OCI-LY7 (cell line): ENCODE measurements around the gene HARBI1. TPM values are rescaled to one million over a fixed set of nuclear protein-coding genes. Genes with fewer than 3 reads are reported as not detected.

Source experiments
- BruUV-seq: library from RNA; stranded (reverse); fragments of 400-500 nt; replicated peaks from 2 replicates; lab custom pipeline; 2021; lab: Mats Ljungman, UMichigan
- CTCF ChIA-PET: fragments of 300-600 bp; sonication (Branson Sonifier 250); formaldehyde crosslinking; loops from one replicate; lab custom pipeline; 2022; ENCODE audit warnings: antibody characterized with exemption; ENCODE audit not compliant: unreplicated experiment; lab: Charles Lee
- POLR2A ChIA-PET: fragments of 300-600 bp; sonication (Branson Sonifier 250); formaldehyde crosslinking; loops from one replicate; lab custom pipeline; 2022; ENCODE audit warnings: antibody characterized with exemption; lab: Charles Lee
- DNase-seq: peaks from one replicate; pipeline ENCODE4 v3.0.0-alpha.2; 2015; ENCODE audit warnings: low spot score
- H2AFZ ChIP-seq: fragments of 200-600 bp; sonication (generic), shearing (Covaris generic); 2 replicates; pipeline ENCODE4 v1.6.1; 2014; ENCODE audit warnings: mild to moderate bottlenecking, antibody characterized with exemption, low read length, moderate library complexity
- H3K27ac ChIP-seq: fragments of 200-600 bp; sonication (generic); 2 replicates; pipeline ENCODE4 v1.5.1; 2014; ENCODE audit warnings: mixed run types, low read depth, mild to moderate bottlenecking, moderate library complexity, low read length, inconsistent platforms; ENCODE audit not compliant: poor library complexity, severe bottlenecking
- H3K36me3 ChIP-seq: fragments of 200-600 bp; sonication (generic); 2 replicates; pipeline ENCODE4 v1.6.1; 2014; ENCODE audit warnings: mild to moderate bottlenecking, antibody characterized with exemption, low read length, moderate library complexity, mixed read lengths; ENCODE audit not compliant: insufficient read depth
- H3K4me1 ChIP-seq: fragments of 200-600 bp; sonication (generic); 2 replicates; pipeline ENCODE4 v1.5.1; 2014; ENCODE audit warnings: mild to moderate bottlenecking, low read length; ENCODE audit not compliant: insufficient read depth, poor library complexity, severe bottlenecking
- H3K4me2 ChIP-seq: fragments of 200-600 bp; sonication (generic); 2 replicates; pipeline ENCODE4 v1.6.1; 2014; ENCODE audit warnings: mild to moderate bottlenecking, low read length
- H3K4me3 ChIP-seq: fragments of 200-600 bp; sonication (generic); 2 replicates; pipeline ENCODE4 v1.5.1; 2014; ENCODE audit warnings: mild to moderate bottlenecking, low read depth, low read length; ENCODE audit not compliant: poor library complexity, severe bottlenecking
- H3K79me2 ChIP-seq: fragments of 200-600 bp; sonication (generic); 2 replicates; pipeline ENCODE4 v1.6.1; 2016; ENCODE audit warnings: low read depth, mild to moderate bottlenecking, low read length, moderate library complexity, mixed read lengths; ENCODE audit not compliant: insufficient read depth
- H3K9me2 ChIP-seq: fragments of 200-600 bp; sonication (generic); 2 replicates; pipeline ENCODE4 v1.6.1; 2016; ENCODE audit warnings: mild to moderate bottlenecking, low read length, mixed read lengths; ENCODE audit not compliant: insufficient read depth
- H3K9me3 ChIP-seq: fragments of 200-600 bp; sonication (generic); 2 replicates; pipeline ENCODE4 v1.6.1; 2014; ENCODE audit warnings: mild to moderate bottlenecking, mixed run types, low read length, mixed read lengths
- H4K20me1 ChIP-seq: fragments of 200-600 bp; sonication (generic); 2 replicates; pipeline ENCODE4 v1.6.1; 2014; ENCODE audit warnings: mild to moderate bottlenecking, antibody characterized with exemption, low read length, moderate library complexity, mixed read lengths; ENCODE audit not compliant: insufficient read depth
- EZH2phosphoT487 ChIP-seq: fragments of 200-600 bp; sonication (generic); IDR thresholded peaks from 2 replicates; pipeline ENCODE4 v1.6.1; 2018; ENCODE audit warnings: low read depth, borderline replicate concordance, mild to moderate bottlenecking, mixed run types, antibody characterized with exemption, low read length, moderate library complexity, mixed read lengths
- intact Hi-C: fragments of 100-400 bp; cut with micrococcal nuclease; formaldehyde crosslinking; loops from one replicate; pipeline ENCODE4 v1.10.0; 2022; ENCODE audit not compliant: unreplicated experiment
- total RNA-seq, 2 experiments: library from RNA; depleted of rRNA in 1 of 2; stranded (reverse); fragments of >200 nt in 1 of 2; shearing (Covaris generic) in 1 of 2; gene quantifications; 2 replicates each; pipeline ENCODE4 v1.2.3, GENCODE V29; 2014 to 2022
- TF ChIP-seq, protein P1 (sequence below): fragments of 200-600 bp; sonication (generic); conservative IDR thresholded peaks from 2 replicates; pipeline ENCODE4 v1.5.1; 2014; ENCODE audit warnings: mild to moderate bottlenecking, antibody characterized with exemption, low read length, moderate library complexity, mixed read lengths

Gene HARBI1
- total RNA-seq, 2 experiments from 2014 or later, result 4.8 to 8.4 TPM

DNA sequence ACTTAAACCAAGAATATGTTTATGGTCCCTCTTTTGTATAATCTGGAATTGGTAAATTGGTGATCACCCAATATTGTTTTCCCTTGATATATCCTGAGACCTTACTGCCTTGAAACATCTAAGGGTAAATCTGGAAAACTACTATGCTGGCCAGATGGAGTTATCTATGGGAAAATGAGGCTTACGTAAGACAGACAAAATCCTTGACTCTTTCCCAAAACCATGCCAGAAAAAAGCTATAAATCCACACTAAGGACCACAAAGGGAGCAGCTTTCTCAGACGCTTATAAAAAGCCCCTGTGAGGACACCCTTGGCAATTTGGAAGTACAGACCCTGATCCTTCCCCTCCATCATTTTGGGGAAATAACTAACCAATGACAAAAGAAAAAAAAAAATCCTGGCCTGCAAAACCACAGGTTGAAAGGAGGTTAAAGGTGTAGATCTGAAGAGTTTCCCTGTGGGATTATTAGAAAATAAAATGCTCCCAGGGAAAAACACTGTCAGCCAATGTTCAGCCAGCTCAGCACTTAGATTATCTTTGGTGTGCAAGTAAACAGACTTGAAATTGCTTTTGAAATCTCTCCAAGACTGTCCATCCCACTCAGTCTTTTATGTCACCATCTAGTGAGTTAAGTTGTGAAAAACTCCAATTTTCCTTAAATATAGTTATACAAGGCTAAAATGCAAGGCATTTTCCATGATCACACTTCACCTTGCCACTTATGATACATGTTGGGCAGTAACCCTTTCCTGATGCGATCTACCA is 16.6 kb downstream of the HARBI1 start:
- CTCF ChIA-PET, result no interaction called here
- no peaks in the 10 kb centered on the region for H3K79me2 ChIP-seq
- no peak overlapping the region for H2AFZ ChIP-seq
- no peak for TF ChIP-seq EZH2phosphoT487
- TF ChIP-seq, protein P1, sequence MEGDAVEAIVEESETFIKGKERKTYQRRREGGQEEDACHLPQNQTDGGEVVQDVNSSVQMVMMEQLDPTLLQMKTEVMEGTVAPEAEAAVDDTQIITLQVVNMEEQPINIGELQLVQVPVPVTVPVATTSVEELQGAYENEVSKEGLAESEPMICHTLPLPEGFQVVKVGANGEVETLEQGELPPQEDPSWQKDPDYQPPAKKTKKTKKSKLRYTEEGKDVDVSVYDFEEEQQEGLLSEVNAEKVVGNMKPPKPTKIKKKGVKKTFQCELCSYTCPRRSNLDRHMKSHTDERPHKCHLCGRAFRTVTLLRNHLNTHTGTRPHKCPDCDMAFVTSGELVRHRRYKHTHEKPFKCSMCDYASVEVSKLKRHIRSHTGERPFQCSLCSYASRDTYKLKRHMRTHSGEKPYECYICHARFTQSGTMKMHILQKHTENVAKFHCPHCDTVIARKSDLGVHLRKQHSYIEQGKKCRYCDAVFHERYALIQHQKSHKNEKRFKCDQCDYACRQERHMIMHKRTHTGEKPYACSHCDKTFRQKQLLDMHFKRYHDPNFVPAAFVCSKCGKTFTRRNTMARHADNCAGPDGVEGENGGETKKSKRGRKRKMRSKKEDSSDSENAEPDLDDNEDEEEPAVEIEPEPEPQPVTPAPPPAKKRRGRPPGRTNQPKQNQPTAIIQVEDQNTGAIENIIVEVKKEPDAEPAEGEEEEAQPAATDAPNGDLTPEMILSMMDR, result no peak
- DNase-seq, result no peak
- H3K4me3 ChIP-seq, result no peak overlapping the region
- H3K9me3 ChIP-seq, result no peaks in the 10 kb centered on the region
- POLR2A ChIA-PET, result interaction anchor here (0.7 to 1.8 kb wide), 3 partner anchors 7 to 40 kb away, joined by 4 to 6 read pairs (median 5); no protein-coding TSS in a partner anchor
- BruUV-seq, result no TSS peak
- intact Hi-C loops, result no loop called here
- H3K27ac ChIP-seq, result no peak overlapping the region
- no peaks in the 10 kb centered on the region for H3K9me2 ChIP-seq
- H3K36me3 ChIP-seq, result peaks cover 6% of the 10 kb centered on the region; the same call in 1 of the 2 replicates
- peaks cover 24% of the 10 kb centered on the region for H3K4me1 ChIP-seq
- H3K4me2 ChIP-seq, result no peak overlapping the region
- no peaks in the 10 kb centered on the region for H4K20me1 ChIP-seq

DNA sequence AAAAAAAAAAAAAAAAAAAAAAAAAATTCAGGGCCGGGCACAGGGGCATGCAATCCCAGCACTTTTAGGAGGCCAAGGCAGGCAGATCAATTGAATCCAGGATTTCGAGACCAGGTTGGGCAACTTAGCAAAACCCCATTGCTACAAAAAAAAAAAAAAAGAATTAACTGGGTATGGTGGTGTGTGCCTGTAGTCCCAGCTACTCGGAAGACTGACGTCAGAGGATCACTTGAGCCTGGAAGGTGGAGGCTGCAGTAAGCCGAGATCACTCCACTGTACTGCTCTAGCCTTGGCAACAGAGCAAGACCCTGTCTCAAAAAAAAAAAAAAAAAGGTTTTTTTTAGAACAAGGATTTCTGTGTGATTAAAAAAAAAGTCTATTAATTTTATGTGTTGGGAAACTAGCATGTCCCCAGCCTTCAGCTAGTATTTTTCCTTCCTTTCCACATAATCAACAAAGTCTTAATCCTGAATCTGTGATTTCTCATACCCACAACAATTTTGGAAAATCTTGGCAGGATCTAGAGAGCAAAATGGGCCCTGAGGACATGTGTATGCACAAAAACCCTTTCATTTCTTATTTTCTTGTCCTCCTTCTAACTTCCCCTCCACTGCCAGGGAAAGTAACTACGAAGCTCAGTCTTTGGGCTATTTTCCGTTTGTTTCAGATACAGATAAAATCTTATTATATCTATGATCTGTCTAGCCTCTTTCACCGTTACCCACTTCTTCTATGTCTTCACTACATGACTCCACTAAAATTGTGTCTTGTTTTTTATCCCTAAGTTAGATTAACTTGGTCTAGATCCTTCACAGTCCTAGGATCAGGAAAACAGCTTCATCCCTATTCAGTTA is 17.5 kb downstream of the HARBI1 start:
- Histone ChIP-seq H3K4me2 (no peak overlapping the region), H3K79me2 (no peaks in the 10 kb centered on the region), H3K9me2 (no peaks in the 10 kb centered on the region), H3K9me3 (no peaks in the 10 kb centered on the region), H3K4me1 (peaks cover 17% of the 10 kb centered on the region), H3K4me3 (no peak overlapping the region), H3K27ac (no peak overlapping the region), H3K36me3 (peaks cover 6% of the 10 kb centered on the region; the same call in 1 of the 2 replicates), H2AFZ (no peak overlapping the region), H4K20me1 (no peaks in the 10 kb centered on the region)
- no peak for DNase-seq
- ChIA-PET POLR2A (interaction anchor here (0.7 to 1.8 kb wide), 3 partner anchors 8 to 39 kb away, joined by 4 to 6 read pairs (median 5); no protein-coding TSS in a partner anchor), CTCF (no interaction called here)
- no TSS peak for BruUV-seq
- TF ChIP-seq EZH2phosphoT487, result no peak
- TF ChIP-seq, protein P1, result no peak
- intact Hi-C loops, result no loop called here
